Fibroblast of peridontal ligament (primary cell): ENCODE results near the gene FOXP4.

Source experiments
- DNase-seq: peaks from one replicate; pipeline ENCODE4 v3.0.0-alpha.2; 2010; ENCODE audit errors: extremely low read depth

Gene FOXP4

GRCh38 chr6:41519745-41520699, 26.2 kb upstream of the FOXP4 start:
- no peak for DNase-seq

GRCh38 chr6:41522780-41523548, 23.2 kb upstream of the FOXP4 start:
- no peak for DNase-seq

- DNase-seq = no peak
These were observed 22.1 kb upstream of the FOXP4 start for GRCh38 chr6:41523915-41524633.

GRCh38 chr6:41524634-41525011, 21.6 kb upstream of the FOXP4 start:
- no peak for DNase-seq

GRCh38 chr6:41527721-41528408, 18.3 kb upstream of the FOXP4 start:
- peak; percentile 26 for DNase-seq

GRCh38 chr6:41528409-41528963, 17.7 kb upstream of the FOXP4 start:
- DNase-seq = no peak

GRCh38 chr6:41529049-41529448, 17.1 kb upstream of the FOXP4 start:
- DNase-seq = no peak

- no peak for DNase-seq
These were observed 16.2 kb upstream of the FOXP4 start for GRCh38 chr6:41529970-41530369.

GRCh38 chr6:41530476-41530875, 15.7 kb upstream of the FOXP4 start:
- no peak for DNase-seq

GRCh38 chr6:41531016-41531415, 15.2 kb upstream of the FOXP4 start:
- DNase-seq = no peak

- DNase-seq = peak; percentile 60
These were observed 14.3 kb upstream of the FOXP4 start for GRCh38 chr6:41531591-41532582.

GRCh38 chr6:41535766-41536165, 10.4 kb upstream of the FOXP4 start:
- no peak for DNase-seq

GRCh38 chr6:41536795-41537758, 9.1 kb upstream of the FOXP4 start:
- no peak for DNase-seq

- peak; percentile 6 for DNase-seq
These were observed 7.5 kb upstream of the FOXP4 start for GRCh38 chr6:41538556-41539182.

- no peak for DNase-seq
These were observed 7.0 kb upstream of the FOXP4 start for GRCh38 chr6:41539204-41539603.

- no peak for DNase-seq
These were observed 4.8 kb upstream of the FOXP4 start for GRCh38 chr6:41541364-41541763.

GRCh38 chr6:41543087-41543486, 3.1 kb upstream of the FOXP4 start:
- no peak for DNase-seq

GRCh38 chr6:41545247-41545702, 906 bp upstream of the FOXP4 start:
- DNase-seq = no peak
